HG03045 (cell line): ENCODE results near the gene SNX24.
"Not testable (repeated sequence)": the region's sequence is repeated elsewhere in the genome, so short reads cannot be mapped to it uniquely, and the experiment has no call there.

Source experiments
- ATAC-seq: cut with Tn5 transposase; IDR thresholded peaks from one replicate; pipeline ENCODE4 v1.9.1; 2021; ENCODE audit warnings: mild to moderate bottlenecking, moderate library complexity; ENCODE audit not compliant: unreplicated experiment

SNX24 gene

DNA sequence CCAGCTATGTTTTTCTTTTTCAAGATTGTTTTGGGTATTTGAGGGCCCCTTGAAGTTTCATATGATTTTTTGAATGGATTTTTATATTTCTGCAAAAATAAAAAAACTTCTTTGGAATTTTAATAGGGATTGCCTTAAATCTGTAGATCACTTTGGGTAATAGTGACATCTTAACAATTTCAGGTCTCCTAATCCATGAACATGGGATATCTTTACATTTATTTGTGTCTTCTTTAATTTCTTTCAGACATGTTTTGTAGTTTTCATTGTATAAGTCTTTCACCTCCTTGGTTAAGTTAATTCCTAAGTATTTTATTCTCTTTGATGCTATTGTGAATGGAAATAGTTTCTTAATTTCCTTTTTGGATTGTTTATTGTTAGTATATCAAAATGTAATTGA, 112.0 kb downstream of the SNX24 start:
- ATAC-seq = no peak

- ATAC-seq = no peak
Observed at GRCh38 chr5:122959740-122960445, 114.5 kb downstream of the SNX24 start.

- ATAC-seq = no peak
Observed at GRCh38 chr5:122963305-122963704, 117.9 kb downstream of the SNX24 start.

DNA sequence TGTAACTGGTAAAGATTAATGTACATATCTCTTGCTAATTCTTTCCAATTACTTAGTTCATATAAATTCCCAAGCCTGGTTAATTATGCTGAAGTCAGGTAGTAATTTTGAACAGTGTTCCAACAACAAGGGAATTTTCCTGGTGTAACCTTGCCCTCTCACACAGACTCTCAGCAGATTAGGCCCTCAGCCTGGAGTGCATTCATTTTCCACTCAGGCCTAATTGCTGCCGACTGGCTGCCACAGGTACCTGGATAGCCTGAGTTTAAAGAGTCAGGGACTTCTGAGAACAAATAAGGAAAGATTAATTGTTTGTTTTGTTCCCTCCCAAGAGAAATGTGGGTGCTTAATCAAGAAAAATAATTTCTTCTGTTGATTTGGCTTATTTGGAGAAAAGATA, 119.7 kb downstream of the SNX24 start:
- no peak for ATAC-seq

DNA sequence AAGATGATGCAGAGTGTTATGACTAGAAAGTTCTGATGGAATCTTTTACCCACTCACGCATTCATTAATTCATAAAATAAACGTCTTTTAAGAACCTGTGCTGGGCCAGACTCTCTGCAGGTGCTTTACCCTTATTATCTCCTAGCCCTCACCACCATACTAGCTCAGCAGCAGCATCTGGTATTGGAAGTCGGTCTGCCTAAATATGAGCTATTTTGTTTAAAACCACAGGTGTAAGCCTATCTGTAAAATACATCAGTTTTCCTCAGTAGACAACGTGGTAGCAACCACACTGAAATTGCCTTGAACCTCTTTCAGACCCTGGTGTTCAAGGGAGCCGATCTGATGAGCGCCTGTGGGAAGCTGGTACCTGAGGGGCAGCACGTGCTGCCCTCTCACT, 121.7 kb downstream of the SNX24 start:
- no peak for ATAC-seq

DNA sequence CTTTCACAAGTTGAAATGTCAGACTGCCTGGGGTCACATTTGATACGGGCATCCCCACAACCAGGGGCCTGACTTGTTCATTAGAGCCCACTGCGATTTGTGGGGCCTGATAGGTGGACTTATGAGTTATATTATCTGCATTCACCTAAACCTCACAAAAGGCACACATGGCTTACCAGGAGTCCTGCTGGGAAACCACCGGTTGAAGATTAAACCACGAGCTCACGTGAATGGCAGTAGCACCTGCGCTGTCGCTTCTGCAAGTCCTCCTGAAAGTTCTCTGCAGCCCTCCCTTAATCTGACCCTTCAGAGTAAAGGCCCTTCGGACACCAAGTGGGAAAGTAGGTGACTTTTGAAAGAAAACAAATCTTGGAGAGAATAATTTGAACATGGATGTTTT, 122.2 kb downstream of the SNX24 start:
- peak; percentile 92 for ATAC-seq

DNA sequence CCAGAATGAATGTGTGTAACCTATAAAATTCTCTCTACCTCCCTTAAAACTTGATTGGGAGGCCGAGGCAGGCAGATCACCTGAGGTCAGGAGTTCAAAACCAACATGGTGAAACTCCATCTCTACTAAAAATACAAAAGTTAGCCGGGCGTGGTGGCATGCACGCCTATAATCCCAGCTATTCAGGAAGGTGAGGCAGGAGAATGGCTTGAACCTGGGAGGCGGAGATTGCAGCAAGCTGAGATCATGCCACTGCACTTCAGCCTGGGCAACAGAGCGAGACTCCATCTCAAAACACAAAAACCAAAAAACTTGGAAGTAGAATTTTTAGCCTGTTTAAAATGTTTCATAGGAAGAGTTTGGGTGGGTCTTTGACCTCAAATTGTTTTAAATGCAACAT, 122.6 kb downstream of the SNX24 start:
- ATAC-seq = not testable (repeated sequence)

DNA sequence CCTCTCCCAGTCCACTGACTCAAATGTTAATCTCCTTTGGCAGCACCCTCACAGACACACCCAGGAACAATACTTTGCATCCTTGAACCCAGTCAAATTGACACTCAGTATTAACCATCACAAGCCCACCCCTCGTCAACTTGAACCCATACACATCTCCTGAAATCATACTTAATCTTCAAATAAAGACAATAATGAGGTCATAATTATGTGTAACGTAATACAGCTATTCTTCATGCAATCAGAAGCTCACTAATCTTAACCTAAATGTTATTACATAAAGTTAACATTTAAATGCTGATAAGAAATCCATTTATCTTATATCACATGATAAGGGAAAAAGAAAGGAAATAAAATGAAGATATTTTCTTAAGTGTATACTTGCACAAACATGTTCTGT, 125.9 kb downstream of the SNX24 start:
- no peak for ATAC-seq

DNA sequence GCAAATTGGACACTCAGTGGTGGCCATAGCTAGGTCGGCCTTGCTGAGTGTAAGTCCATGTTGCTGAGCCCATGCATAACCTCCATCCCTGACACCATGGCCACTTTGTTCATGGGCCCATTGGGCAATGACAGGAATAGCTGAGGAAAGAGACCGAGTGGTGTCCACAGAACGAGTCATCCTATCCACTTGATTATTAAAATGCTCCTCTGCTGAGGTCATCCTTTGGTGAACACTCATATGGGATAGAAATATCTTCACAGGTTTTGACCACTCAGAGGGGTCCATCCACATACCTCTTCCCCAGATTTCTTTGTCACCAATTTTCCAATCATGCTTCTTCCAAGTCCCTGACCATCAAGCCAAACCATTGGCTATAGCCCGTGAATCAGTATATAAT, 127.5 kb downstream of the SNX24 start:
- no peak for ATAC-seq

DNA sequence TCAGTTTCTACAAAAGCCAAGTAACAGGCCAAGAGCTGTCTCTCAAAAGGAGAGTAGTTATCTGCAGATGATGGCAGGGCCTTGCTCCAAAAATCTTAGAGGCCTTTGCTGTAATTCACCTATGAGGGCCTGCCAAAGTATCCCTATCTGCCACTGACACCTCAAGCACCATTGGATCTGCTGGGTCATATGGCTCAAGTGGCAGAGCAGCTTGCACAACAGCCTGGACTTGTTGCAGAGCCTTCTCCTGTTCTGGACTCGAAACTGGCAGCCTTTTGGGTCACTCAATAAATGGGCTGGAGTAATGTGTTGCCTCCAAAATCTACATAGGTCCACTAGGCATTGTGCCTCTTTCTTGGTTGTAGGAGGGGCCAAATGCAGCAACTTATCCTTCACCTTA, 128.3 kb downstream of the SNX24 start:
- ATAC-seq = not testable (repeated sequence)

- ATAC-seq = not testable (repeated sequence)
Observed at GRCh38 chr5:122974251-122974650, 128.8 kb downstream of the SNX24 start.

- ATAC-seq = no peak
Observed at GRCh38 chr5:122977319-122977718, 131.9 kb downstream of the SNX24 start.

DNA sequence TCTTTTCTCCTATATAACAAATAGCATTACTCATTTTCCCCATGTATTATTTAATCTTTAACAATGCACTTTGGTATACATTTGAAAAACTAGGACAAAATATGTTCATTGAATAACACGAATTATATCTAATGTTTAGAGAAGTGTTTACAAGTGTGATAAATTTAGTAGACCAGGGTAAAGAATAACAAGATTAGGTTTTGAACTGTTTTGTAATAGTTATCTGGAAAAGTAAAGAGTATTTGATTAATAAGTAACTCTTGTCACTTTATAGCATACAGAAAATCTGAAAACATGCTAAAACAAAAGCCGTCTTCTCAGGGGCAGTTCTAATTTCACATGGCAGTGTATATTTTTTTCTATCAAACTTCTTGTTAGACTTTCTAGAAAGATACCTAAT, 132.7 kb downstream of the SNX24 start:
- ATAC-seq = no peak

- ATAC-seq = no peak
Observed at GRCh38 chr5:122978644-122979297, 133.4 kb downstream of the SNX24 start.

DNA sequence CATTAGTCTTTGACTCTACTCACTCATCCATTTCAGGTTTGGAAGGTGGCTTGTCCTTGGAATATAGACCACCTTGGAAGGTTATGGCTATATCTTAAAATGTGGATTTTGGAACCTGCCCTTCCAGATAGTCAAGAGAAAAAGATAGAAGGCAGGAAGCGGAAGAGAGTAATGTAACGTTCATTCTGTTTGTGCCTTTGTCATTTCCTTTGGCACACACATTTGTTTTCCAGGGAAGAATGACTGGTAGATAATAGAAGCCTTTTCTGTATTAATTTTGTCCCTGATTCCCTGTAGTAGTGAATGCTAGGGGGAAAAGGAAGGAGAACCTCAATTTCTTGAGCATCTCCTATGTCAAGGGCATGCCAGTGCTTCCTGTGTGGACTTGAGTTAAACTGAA, 136.4 kb downstream of the SNX24 start:
- no peak for ATAC-seq

DNA sequence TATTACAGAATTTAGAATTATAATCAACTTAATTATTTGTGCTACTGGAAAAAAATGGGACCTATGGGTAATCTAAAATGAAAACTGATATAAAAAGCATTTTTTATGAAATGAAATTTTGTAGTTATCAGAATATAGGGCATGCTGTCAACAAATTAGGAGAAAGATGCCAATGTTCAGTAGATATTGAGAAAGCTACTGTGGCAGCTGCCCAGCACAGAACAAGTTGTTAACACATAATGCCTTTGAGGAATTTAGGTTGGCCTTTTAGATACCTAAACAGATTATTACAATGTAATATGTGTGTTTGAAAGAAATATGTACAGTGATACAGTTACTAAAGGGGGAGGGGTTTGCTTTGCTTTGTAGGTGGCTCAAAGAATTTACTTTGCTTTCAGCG, 137.0 kb downstream of the SNX24 start:
- no peak for ATAC-seq

GRCh38 chr5:122984425-122984824, 139.0 kb downstream of the SNX24 start:
- ATAC-seq = peak; percentile 41

DNA sequence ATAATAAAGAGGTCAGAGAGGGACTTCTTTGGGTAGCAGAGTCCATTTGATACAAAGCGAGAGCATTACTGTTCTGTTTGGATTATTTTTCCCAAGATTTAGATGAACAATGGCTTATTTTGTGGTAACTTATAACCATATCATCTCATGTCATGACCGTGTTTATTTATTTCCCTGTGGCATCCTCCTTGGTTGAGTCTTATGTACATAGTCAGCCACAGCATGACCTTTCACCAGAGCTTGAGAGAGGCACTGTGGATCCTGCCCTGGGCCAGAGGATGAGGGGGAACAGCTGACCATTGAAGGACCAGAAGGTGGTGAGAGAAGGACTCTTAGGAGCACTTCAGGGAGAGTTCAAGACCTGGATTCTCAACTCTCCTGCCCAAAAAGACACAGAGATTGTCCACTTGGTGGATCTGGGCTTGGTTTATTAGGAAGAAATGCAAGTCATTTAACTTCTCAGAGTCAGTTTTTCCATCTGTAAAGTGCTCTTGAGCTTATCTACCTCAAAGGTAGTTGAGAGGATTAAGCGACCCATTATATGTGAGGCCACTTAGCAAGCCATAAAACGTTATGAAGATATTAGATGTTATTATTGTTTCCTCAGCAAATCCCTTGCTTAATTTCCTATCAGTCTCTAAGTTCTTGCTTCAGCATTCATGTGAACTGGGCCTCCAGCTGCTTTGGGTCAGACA, 139.7 kb downstream of the SNX24 start:
- no peak for ATAC-seq

DNA sequence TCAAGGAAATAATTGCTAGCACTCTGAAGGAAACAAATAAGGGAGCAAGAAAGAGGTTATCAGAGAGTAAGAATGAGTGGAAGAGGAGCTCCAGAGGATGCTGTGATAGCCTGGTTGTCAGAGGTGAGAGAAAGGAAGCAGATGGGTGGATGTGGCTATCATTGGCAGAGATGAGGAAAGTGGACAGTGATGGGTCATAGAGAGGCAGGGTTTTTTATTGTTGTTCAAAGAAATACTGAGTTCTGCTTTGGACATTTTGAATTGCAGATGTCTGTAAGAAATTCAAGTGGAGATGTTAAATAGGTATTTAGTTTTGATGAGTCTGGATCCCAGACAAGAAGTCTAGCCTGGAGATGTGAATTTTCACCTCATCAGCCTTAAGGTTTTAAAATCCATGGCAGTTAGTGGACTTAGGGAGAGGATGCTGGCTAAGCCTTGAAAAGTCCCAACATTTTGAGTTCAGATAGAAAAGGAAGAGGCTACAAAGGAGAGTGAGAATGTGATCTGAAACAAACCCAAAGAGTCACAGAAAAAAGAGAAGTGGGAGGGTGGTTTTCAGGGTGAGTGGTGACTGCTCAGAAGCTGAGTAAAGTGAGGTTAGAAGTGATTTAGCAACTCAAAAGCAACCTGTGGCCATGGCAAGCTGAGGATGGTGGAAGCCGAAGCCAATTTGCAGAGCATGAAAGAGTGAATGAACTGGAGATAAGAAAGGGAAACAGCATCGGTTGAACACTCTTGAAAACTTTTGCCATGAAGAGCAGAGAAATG, 140.7 kb downstream of the SNX24 start:
- peak; percentile 91 for ATAC-seq

GRCh38 chr5:122996091-122996490, 150.7 kb downstream of the SNX24 start:
- no peak for ATAC-seq

- no peak for ATAC-seq
Observed at GRCh38 chr5:122997294-122997693, 151.9 kb downstream of the SNX24 start.
